ENCODE measurements around the gene VWC2L.

VWC2L gene

DNA sequence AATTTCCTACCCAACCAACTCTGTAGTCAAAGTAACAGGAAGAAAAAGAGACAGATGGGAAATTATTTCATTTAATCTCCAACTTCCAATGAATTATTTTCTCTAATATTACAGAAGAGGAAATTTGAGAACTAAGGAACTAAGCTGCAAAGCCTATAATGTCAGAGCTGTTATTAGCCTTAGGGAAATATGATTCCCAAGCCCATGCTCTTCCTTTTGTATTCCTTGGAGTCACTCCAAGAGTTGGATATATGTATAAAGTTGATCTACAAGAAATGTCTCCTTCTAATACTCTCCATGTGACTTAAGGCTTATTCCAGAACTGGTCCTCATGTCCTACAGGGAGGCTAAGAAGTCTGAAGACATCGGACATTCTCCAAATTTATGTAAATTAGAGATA lies 31.6 kb upstream of the VWC2L start:
- no peak for TF ChIP-seq CTCF (IDR thresholded peaks at IDR 0.05)

DNA sequence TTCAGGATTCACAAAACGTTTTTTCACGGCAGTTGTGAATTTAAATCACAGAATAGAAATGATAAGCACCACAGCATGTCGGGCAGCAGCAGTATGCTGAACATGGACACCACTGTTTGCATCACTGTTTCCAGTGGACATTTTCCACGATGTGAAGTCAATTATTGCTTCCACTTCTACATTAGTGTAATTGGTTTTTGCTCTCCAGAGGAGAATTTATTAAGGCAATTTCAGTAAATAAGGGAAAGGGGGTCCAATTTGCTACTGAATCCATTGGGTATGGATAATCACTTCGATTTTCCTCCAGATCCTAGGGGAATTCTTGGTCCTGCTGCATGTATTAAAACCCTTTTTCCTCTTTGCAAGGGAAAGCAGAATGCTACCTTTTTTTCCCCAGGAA lies 30.2 kb upstream of the VWC2L start:
- no peak for TF ChIP-seq CTCF (IDR thresholded peaks at IDR 0.05)

GRCh38 chr2:214382229-214382628 lies 28.6 kb upstream of the VWC2L start:
- TF ChIP-seq CTCF (IDR thresholded peaks at IDR 0.05): no peak

DNA sequence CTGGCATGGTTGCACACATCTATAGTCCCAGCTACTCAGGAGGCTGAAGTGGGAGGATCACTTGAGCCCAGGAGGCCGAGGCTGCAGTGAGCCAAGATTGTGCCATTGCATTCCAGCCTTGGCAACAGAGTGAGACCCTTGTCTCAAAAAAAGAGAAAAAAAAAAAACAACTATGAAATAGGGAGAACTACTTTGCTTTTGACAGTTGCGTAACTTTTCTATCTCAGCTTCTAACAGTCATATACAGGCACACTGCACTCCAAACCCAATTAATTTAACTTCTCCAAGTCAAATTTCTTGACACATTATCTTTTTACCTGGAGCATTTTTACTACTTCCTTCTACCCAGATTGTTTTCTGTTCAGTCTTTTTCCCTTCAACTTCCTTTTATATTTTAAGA lies 24.1 kb upstream of the VWC2L start:
- TF ChIP-seq CTCF (IDR thresholded peaks at IDR 0.05): no peak

DNA sequence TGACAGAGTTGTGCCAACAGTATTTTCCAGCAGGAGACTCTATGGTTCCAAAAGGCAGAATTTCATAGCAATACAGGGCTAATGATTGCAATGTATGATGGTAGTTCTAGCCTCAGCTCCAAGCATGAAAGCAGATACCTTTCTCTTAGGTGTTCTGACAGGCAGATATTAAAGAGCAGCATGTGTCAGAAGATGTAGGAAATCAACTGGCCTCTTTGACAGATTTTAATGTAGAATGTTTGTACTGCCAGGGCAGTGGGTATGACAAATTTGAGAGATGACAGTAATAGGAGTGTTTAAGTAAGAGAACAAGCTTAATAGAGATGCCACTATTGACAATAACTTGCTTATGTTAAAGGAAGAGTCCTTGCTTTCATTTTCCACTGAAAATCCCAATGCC lies 21.5 kb upstream of the VWC2L start:
- TF ChIP-seq CTCF (IDR thresholded peaks at IDR 0.05): no peak

DNA sequence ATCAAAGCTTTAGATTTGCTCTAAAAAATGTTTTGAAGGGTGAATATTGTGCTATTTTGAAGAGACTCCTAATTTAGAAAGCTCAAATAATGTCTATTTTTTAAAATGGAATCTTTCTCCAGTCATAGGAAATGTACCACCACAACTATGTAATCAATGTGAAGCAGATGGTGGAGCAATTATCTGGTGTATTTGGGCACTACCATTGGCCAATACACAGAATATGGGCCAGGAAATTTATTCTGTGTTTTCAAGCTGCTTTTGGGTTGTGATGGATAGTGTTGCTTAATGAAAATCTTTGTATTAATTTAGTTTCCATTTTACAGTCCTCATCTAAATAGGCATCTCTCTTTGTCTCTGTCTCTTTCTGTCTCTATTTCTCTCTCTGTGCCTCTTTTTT lies 17.1 kb upstream of the VWC2L start:
- TF ChIP-seq CTCF (IDR thresholded peaks at IDR 0.05): no peak

DNA sequence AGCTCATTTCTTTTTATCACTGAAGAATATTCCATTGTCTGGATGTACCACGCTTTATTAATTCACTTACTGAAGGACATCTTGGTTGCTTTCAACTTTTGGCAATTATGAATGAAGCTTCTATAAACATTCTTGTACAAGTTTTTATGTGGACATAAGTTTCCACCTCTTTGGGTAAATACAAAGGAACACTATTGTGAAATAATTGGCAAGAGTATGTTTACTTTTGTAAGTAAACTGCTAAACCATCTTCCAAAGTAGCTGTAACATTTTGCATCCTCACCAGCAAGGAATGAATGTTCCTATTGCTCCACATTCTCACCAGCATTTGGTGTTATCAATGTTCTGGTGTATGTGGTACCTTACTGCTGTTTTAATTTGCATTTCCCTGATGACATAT lies 15.8 kb upstream of the VWC2L start:
- TF ChIP-seq CTCF (IDR thresholded peaks at IDR 0.05): no peak

- no peak for TF ChIP-seq CTCF (IDR thresholded peaks at IDR 0.05)
Observed at GRCh38 chr2:214401580-214401979, 9.3 kb upstream of the VWC2L start.

All from LNCAP (cell line).